Body of pancreas (tissue), 4 donors: ENCODE results near the gene KCTD19. TPM values are rescaled to one million over a fixed set of nuclear protein-coding genes. Genes with fewer than 3 reads are reported as not detected.
A peak's percentile ranks its signal among the peaks of the same experiment; 100 is the strongest.

ENCODE experiments used
- ATAC-seq: fragments of 150-250 bp; one replicate; pipeline ENCODE4 v1.9.1; 2016
- DNase-seq, 4 donors: peaks; one replicate each; pipeline ENCODE4 v3.0.0-alpha.2; 2019
- H3K27ac ChIP-seq, 4 donors: fragments of 200-600 bp; sonication (generic); 1 replicate in 3 of 4; 2 replicates in 1 of 4; pipeline versions ENCODE4 v1.5.1 to v1.6.1; 2016 to 2019; ENCODE audit warnings: mild to moderate bottlenecking in 1 of 4, mixed read lengths in 1 of 4, moderate library complexity in 1 of 4
- H3K27me3 ChIP-seq, 2 donors: fragments of 200-600 bp; sonication (generic); one replicate each; pipeline ENCODE4 v1.6.0; 2016; ENCODE audit warnings: mild to moderate bottlenecking in 1 of 2
- H3K36me3 ChIP-seq, 2 donors: fragments of 200-600 bp; sonication (generic); replicated peaks in 1 of 2; 2 replicates each; pipeline ENCODE4 v1.5.1; 2016; ENCODE audit warnings: low read depth in 2 of 2; ENCODE audit not compliant: insufficient read depth in 1 of 2
- H3K4me1 ChIP-seq: fragments of 200-600 bp; sonication (generic); one replicate; pipeline ENCODE4 v1.6.0; 2016
- H3K4me3 ChIP-seq, 2 donors: fragments of 200-600 bp; sonication (generic); 1 replicate in 1 of 2; 2 replicates in 1 of 2; pipeline ENCODE4 v1.5.1; 2016 to 2019
- H3K9me3 ChIP-seq, 3 donors: fragments of 200-600 bp; sonication (generic); 1 replicate in 2 of 3; 2 replicates in 1 of 3; pipeline ENCODE4 v1.5.1; 2016
- CTCF ChIP-seq, 7 experiments: fragments of 450-650 bp in 4 of 7; fragments of 200-600 bp in 3 of 7; sonication (generic) in 3 of 7; IDR thresholded peaks; one replicate each; pipeline ENCODE4 v1.5.1; 2016 to 2019; ENCODE audit warnings: antibody characterized with exemption in 7 of 7
- POLR2A ChIP-seq, 3 donors: fragments of 450-650 bp; IDR thresholded peaks; one replicate each; pipeline ENCODE4 v1.6.1; 2016; ENCODE audit warnings: antibody characterized with exemption in 3 of 3, mild to moderate bottlenecking in 2 of 3
- WGBS, 2 donors: methylation state at CpG; one replicate each; pipeline ENCODE4 v1.1.5; 2017; 5-methylcytosine and 5-hydroxymethylcytosine counted together
- intact Hi-C: fragments of 100-400 bp; cut with DNase I; formaldehyde crosslinking; loops from one replicate; pipeline ENCODE4 v1.15.1; 2023
- total RNA-seq, 2 donors: library from RNA; depleted of rRNA; stranded (reverse); fragments of >200 nt; gene quantifications; one replicate each; pipeline ENCODE4 v1.1.0, GENCODE V29; 2016

Gene KCTD19
- total RNA-seq, 2 donors from 2014 or later, result under 0.01 TPM; not detected in 1

DNA sequence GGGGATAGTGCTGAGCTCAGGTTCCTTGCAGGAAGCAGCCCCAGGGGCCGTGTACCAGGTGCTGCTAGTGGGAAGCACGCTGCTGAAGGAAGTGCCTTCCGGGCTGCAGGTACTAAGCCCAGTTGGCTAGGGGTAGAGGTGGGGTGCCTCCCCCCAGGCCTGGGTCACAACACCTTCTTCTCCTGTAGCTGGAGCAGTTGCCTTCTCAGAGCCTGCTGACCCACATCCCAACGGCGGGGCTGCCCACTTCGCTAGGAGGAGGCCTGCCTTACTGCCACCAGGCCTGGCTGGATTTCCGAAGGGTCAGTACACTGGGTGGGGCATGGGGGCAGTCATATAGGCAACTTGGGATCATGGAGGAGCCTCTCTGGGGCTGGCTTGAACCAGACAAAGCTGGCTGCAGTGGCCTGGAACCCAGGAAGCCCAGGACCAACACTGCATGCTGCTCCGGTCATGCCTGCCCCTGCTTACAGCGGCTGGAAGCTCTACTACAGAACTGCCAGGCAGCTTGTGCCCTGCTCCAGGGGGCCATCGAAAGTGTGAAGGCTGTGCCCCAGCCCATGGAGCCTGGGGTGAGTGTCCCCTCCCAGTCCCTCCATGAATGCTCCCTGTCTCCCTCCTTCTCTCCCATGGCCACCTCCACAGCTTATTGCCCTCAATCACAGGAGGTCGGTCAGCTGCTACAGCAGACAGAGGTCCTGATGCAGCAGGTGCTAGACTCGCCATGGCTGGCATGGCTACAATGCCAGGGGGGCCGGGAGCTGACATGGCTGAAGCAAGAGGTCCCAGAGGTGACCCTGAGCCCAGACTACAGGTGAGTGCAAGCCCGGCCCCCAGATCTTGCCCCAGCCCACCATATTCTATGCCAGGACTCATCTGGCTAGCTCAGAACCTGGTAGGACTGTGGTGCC, 44.8 kb downstream of the KCTD19 start:
- DNase-seq, result no peak
- no peak overlapping the region for H3K27ac ChIP-seq
- H3K36me3 ChIP-seq, result no peaks in the 10 kb centered on the region
- intact Hi-C loops, result no loop called here
- no peak for ATAC-seq
- no peaks in the 10 kb centered on the region for H3K27me3 ChIP-seq
- 87 to 91% methylated on average over 10 to 14 of the region's 14 CpGs for WGBS, 2 donors
- no peaks in the 10 kb centered on the region for H3K9me3 ChIP-seq
- TF ChIP-seq POLR2A (IDR thresholded peaks at IDR 0.05), result no peak
- TF ChIP-seq CTCF (IDR thresholded peaks at IDR 0.05), result no peak
- H3K4me1 ChIP-seq, result peaks cover 32% of the 10 kb centered on the region
- no peak overlapping the region for H3K4me3 ChIP-seq

- DNase-seq, result no peak
- Histone ChIP-seq H3K36me3 (no peaks in the 10 kb centered on the region), H3K27ac (no peak overlapping the region), H3K9me3 (no peaks in the 10 kb centered on the region), H3K27me3 (no peaks in the 10 kb centered on the region), H3K4me3 (no peak overlapping the region), H3K4me1 (peaks cover 32% of the 10 kb centered on the region)
- intact Hi-C loops, result no loop called here
- WGBS, 2 donors, result 94 to 96% methylated on average over 5 to 15 of the region's 15 CpGs
- no peak for TF ChIP-seq POLR2A (IDR thresholded peaks at IDR 0.05)
- TF ChIP-seq CTCF (IDR thresholded peaks at IDR 0.05), result no peak
- no peak for ATAC-seq
These were observed 46.2 kb downstream of the KCTD19 start for GRCh38 chr16:67280090-67281015.

DNA sequence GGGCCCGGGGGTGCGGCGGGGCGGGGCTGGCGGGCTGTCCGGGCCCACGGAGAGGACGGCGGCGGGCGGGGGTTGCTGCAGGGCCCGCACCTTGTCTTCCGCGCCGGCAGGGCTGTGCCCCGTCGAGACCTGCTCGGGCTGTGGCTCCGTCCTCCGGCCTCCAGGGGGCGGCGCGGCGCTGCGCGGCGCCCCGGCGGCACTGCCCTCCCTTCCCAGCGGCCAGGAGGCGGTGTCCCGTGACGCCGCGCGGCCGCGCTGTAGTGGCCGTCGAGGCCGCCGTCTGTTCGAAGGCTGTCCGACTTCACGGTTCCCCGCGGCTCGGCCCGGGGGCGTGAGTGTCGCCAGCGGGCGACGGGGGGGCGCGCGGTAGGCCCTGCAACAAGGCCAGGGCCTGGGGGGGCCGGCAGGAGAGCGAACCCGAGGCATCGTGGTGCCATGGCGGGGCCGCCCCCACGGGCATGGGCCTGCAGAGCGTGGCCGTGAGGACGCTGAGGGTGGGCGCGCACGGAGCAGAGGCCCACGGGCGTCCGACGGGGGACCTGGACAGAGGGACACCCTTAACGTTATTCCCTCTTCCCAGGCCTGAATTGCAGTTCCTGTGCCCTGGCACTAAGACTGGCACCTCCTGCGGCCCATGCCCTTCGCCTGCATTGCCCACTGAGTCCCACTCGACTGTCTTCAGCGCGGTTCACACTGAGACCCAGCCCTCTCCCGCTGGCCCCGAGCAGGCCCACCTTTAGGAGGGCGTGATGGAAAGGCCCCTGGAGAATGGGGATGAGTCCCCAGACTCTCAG, 47.0 kb downstream of the KCTD19 start, which contains the start of gene PLEKHG4:
Gene PLEKHG4 (plus strand): TSS at position 237 of the 794 bp plus-strand sequence. CDS start 513 bp downstream, at position 750.
- ATAC-seq (peak; percentile 95), DNase-seq (peak; percentile 74 to 81 (median 79))
- H3K27ac ChIP-seq, result peak within 1 kb of the TSS in 3 of 4 donors; percentile 20 to 52 (median 25)
- H3K4me1 ChIP-seq, result peaks cover 26% of the 10 kb centered on the region
- no peaks in the 10 kb centered on the region for H3K27me3 ChIP-seq
- TF ChIP-seq POLR2A (IDR thresholded peaks at IDR 0.05) (peak in 2 of 3 donors; percentile 17 to 37), CTCF (IDR thresholded peaks at IDR 0.05) (peak; percentile 24 to 94 (median 82))
- H3K4me3 ChIP-seq, result peak within 1 kb of the TSS in 1 of 2 donors; percentile 49
- intact Hi-C loops, result no loop called here
- no peaks in the 10 kb centered on the region for H3K9me3 ChIP-seq
- H3K36me3 ChIP-seq, result no peaks in the 10 kb centered on the region
- WGBS, 2 donors, result 32 to 84% methylated on average over 21 to 25 of the region's 83 CpGs

DNA sequence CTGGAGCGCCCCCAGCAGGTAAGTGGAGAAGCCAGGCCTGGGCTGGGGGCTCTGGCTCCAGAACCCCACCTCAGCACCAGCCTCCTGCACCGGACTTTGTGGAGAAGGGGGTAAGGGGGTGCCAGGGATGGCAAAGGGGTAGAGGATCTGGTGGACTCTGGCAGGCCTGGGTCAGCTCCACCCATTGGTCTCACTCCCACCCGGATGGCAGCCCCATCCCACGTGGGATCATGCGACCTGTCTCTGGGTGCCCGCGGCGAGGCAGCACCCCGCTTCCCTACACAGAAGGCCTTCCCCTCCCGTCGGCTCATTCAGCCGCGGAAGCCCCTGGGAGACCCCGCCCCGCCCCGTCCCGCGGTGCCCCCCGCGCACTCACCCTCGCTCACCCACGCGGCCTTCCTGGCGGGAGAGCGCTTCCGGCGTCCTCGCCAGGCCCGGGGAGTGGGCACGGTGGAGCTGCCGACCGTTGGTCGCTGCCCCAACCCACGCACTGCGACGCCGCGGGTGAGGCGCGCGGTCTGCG, 47.7 kb downstream of the KCTD19 start:
- intact Hi-C loops, result no loop called here
- Histone ChIP-seq H3K4me1 (peaks cover 25% of the 10 kb centered on the region), H3K27ac (peak overlapping the region in 2 of 4 donors; percentile 20 to 52), H3K36me3 (no peaks in the 10 kb centered on the region), H3K4me3 (peak overlapping the region in 1 of 2 donors; percentile 49), H3K27me3 (no peaks in the 10 kb centered on the region), H3K9me3 (no peaks in the 10 kb centered on the region)
- peak; percentile 24 to 32 (median 28) for DNase-seq
- no peak for ATAC-seq
- WGBS, 2 donors, result 4 to 14% methylated on average over 2 to 8 of the region's 42 CpGs
- TF ChIP-seq POLR2A (IDR thresholded peaks at IDR 0.05), result no peak
- TF ChIP-seq CTCF (IDR thresholded peaks at IDR 0.05), result peak in 1 of 7 experiments; percentile 8
